PFSK-1 (cell line): ENCODE data around the gene SUOX.
A peak's percentile ranks its signal among the peaks of the same experiment; 100 is the strongest.

Source experiments
- TAF1 ChIP-seq: IDR thresholded peaks from 2 replicates; pipeline ENCODE4 v1.6.1; 2012; ENCODE audit warnings: low read length, control low read depth, borderline replicate concordance; ENCODE audit not compliant: insufficient read depth
- TF ChIP-seq, protein P1 (sequence below), 2 experiments: IDR thresholded peaks; 2 replicates each; pipeline versions ENCODE4 v1.6.1 to v1.8.0; 2011 to 2012; ENCODE audit warnings: low read depth in 2 of 2, low read length in 2 of 2, control low read depth in 1 of 2, inconsistent platforms in 1 of 2, mild to moderate bottlenecking in 1 of 2, moderate library complexity in 1 of 2; ENCODE audit not compliant: insufficient read depth in 1 of 2

DNA sequence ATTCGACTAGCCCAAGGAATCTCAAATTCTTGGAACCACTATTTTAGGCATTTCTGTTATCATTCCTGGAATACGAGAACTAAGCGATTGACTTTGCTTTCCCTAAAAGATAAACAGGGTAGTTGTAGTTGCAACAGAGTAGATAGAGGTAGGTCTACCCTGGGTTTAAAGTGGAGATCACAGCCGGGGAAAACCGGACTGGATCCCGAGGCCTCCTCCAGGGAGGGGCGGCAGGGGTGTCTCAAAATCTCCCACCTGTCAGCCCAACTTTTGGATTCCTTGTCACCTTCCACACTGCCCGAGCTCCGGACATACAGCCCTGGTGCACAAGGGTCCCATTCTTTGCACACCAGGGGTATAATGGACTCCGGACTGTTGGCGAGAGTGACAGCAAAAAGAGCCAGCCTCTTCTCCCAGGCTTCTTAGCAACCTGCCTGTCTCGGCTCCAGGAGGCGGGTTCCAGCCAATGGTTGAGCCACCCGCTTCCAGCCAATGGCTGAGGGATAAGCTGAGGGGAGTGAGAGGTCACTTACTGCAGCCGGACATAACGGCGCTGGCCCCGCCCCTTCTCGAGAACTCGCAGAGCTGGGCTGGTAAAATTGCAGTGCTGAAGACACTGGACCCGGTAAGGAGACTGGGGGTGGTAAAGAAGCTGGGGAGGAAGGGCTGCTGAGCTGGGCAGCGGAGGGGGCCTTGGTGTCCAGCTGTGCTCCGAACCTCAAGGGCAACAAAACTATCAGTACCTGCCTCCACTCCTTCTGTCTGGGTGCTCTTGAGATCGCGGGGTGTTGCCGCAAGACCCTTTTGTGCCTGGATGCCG, at the start of gene SUOX:
- TF ChIP-seq TAF1, result 0 out of 2 replicates have a peak, but pooled peaks have one; percentile 53
- TF ChIP-seq, protein P1, sequence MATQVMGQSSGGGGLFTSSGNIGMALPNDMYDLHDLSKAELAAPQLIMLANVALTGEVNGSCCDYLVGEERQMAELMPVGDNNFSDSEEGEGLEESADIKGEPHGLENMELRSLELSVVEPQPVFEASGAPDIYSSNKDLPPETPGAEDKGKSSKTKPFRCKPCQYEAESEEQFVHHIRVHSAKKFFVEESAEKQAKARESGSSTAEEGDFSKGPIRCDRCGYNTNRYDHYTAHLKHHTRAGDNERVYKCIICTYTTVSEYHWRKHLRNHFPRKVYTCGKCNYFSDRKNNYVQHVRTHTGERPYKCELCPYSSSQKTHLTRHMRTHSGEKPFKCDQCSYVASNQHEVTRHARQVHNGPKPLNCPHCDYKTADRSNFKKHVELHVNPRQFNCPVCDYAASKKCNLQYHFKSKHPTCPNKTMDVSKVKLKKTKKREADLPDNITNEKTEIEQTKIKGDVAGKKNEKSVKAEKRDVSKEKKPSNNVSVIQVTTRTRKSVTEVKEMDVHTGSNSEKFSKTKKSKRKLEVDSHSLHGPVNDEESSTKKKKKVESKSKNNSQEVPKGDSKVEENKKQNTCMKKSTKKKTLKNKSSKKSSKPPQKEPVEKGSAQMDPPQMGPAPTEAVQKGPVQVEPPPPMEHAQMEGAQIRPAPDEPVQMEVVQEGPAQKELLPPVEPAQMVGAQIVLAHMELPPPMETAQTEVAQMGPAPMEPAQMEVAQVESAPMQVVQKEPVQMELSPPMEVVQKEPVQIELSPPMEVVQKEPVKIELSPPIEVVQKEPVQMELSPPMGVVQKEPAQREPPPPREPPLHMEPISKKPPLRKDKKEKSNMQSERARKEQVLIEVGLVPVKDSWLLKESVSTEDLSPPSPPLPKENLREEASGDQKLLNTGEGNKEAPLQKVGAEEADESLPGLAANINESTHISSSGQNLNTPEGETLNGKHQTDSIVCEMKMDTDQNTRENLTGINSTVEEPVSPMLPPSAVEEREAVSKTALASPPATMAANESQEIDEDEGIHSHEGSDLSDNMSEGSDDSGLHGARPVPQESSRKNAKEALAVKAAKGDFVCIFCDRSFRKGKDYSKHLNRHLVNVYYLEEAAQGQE (IDR thresholded peaks at IDR 0.05; ENCODE audit: insufficient read depth in 1 of 2, low read depth in 2 of 2, low read length in 2 of 2), result no peak
